HG02885 (cell line): Measurements from ENCODE around the gene AGRN.
"Not testable (repeated sequence)": the region's sequence is repeated elsewhere in the genome, so short reads cannot be mapped to it uniquely, and the experiment has no call there.

Experiments used
- ATAC-seq: cut with Tn5 transposase; IDR thresholded peaks from one replicate; pipeline ENCODE4 v1.9.1; 2021; ENCODE audit warnings: mild to moderate bottlenecking; ENCODE audit not compliant: unreplicated experiment, poor library complexity

AGRN gene

DNA sequence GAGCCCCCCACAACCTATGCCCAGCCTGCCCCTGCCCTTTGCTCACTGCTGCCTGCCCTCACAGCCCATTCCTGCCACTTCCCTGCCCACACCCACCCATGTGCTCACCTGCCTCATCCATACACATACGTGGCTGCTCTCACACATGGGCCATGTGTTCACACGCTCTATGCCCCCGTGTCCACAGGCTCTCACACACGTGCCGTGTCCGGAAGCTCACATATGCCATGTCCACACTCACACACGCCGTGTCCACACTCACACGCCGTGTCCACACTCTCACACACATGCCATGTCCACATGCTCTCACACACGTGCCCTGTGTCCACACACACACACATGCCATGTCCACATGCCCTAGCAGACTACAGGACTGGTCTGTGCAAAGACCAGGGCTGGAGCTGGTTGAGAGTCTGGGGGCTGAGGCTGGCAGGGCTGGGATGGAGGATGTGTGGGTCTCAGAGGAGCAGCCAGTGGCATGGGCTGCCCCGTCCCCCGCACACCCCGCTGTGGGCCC lies 54.8 kb downstream of the AGRN start:
- ATAC-seq = no peak

DNA sequence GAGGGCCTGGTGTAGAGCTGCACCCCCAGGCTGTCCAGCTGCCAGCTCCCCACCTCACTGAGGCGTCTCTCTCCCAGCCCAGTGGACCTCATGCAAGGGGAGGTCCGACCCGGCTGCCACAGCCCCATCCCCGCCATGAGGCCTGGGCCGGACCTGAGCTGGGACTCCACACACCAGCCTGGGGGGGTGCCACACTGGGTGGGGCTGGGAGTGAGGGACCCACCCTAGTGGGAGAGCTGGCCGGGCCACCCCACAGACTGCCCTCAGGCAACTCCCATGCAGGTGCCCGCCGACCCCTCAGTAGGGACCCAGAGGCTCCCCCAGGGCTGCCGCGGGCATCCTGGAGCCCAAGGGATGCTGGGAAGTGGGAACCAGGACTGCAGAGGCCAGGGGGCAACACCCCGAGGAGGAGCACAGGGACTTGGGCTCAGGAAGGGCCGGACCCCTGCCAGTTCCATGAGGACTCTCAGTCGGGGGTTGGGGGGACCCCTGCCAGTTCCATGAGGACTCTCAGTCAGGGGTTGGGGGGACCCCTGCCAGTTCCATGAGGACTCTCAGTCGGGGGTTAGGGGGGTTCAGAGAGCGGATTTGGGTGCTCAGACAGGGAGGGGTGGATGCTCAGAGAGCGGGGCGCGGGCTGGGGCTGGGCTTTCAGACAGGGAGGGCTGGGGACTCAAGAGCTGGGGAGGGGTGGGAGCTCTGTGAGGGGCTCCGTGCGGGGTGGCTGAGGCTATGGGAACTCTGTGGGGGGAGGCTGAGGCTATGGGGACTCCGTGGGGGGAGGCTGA lies 55.4 kb downstream of the AGRN start:
- ATAC-seq = no peak

GRCh38 chr1:1077396-1077795 lies 57.5 kb downstream of the AGRN start:
- ATAC-seq = not testable (repeated sequence)

GRCh38 chr1:1079408-1080121 lies 59.6 kb downstream of the AGRN start:
- peak; percentile 54 for ATAC-seq

- peak; percentile 33 for ATAC-seq
Observed at GRCh38 chr1:1080122-1080757, 60.3 kb downstream of the AGRN start.

- ATAC-seq = no peak
Observed at GRCh38 chr1:1080951-1081310, 61.0 kb downstream of the AGRN start.

DNA sequence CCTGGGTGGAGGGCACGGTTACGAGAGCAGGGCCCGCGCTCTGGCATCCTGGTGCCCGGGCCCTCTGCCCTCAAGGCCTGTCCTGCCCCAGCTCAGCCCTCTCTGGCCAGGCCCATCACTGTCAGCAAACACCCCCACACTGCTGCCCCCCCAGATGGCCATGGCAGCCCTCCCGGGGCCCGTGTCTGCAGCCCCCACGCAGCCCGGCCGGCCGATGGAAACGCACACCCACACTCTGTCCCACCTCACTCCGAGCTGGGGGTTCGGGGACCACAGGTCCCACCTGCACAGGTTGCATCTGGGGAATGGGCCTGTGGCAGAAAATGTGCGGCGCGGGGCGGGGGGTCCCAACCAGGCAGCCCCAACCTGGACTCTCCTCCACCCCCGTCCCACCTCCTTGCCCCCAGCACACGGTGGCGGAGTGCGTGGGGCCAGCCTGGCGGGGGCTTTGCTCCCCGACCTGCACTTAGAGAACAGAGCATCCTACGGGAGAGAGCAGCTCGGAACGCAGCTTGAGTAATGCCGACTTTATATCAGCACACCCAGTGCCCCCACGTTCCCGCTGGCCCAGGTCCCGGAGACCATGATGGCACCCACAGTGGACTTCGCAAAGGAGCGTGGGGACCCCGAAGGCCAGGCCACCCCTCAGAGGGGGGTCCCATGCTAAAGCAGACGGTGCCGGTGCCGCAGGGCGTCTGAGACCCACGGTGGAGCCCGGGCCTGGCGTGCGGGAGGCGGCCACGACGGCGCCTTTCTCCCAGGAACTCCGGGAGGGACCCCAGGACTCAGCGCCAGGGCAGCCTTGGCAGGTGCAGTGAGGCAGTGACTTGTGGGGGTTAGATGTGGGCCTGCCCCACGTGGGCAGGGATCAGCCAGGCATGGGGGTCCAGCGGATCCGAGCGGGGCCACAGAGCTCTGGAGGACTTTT lies 61.7 kb downstream of the AGRN start:
- no peak for ATAC-seq

- ATAC-seq = no peak
Observed at GRCh38 chr1:1082239-1082775, 62.4 kb downstream of the AGRN start.

GRCh38 chr1:1082776-1083415 lies 63.0 kb downstream of the AGRN start:
- ATAC-seq = no peak

- no peak for ATAC-seq
Observed at GRCh38 chr1:1083416-1084371, 63.8 kb downstream of the AGRN start.

- no peak for ATAC-seq
Observed at GRCh38 chr1:1084372-1085170, 64.7 kb downstream of the AGRN start.

DNA sequence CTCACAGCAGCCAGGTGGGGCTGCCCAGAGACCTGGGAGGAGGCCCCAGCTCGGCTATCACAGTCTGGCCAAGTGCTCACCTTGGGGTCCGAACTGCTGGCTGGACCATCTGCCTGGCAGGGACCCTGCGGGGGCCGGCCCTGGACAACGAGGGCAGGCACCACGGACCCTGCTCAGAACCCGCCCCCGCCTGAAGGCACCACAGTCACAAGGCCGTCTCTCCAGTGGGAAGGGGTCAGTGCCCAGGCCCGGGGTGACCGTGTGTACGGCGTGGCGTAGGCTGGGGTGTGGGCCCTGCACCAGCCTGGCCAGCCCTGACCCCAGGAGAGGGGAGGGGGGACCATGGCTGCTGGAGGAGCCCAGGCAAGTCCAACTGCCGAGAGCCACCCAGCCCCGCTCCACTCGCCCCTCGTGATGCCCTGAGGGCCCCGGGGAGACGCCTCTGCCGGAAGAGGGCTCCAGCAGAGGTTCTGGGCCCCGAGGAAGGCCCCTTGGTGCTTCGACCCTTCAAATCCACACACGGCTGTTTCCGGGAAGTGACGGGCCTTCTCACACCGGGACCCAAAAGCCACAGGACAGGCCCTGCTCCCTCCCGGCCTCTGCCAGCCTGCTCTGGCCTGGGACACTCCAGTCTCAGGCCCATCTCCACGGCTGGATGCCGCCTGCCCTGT lies 65.4 kb downstream of the AGRN start:
- ATAC-seq = no peak

DNA sequence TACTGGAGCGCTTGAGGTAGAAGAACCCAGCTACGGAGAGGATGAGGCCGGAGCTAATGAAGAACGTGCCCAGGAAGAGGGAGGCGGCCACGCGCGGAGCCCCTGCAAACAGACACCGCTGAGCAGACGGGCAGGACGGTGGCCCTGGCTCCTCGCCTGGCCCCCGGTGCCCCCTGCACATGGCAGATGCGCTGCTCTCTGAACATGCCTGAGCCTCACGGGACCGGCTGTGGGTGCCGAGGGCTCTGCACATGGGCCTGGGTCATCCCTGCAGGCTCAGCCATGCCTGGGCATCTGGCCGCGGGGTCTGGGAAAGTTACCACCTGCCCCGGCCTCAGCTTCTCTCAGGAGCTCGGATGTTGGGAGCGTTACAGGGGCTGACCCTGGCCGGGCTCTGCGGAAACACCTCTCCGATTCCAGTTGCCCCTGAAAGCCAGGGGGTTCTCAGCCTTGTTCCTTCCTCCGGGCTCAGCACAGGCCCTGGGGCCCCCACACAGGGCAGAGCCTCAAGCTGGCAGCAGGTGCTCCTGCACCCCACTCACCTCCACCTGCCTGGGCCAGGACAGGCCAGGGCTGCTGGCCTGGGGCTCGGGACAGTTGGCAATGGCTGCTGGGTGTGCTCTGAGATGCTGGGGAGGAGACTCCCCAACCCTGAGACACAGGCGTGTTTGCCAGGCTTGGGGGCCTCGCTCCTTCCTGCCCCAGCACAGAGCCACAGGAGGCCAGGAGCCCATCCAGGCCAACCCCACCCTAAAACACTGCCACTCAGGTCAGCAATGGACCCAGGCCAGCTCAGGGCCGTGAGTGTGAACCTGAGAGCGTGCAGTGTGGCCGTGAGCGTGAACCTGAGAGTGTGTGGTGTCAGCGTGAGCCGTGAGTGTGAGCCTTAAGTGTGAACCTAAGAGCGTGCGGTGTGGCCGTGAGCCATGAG lies 66.3 kb downstream of the AGRN start:
- no peak for ATAC-seq

- ATAC-seq = no peak
Observed at GRCh38 chr1:1086911-1087341, 67.0 kb downstream of the AGRN start.

GRCh38 chr1:1087351-1088028 lies 67.6 kb downstream of the AGRN start:
- no peak for ATAC-seq
